HEK293T (cell line): ENCODE data around the gene PRDM10.

Experiments used
- CTCF ChIA-PET: fragments of 350-600 bp; formaldehyde crosslinking; extraction: SDS; loops from one replicate; lab custom pipeline; 2021; ENCODE audit warnings: antibody characterized with exemption, inconsistent platforms; lab: Yijun Ruan, JAX
- POLR2A ChIA-PET: fragments of 350-600 bp; formaldehyde crosslinking; extraction: SDS; loops from one replicate; lab custom pipeline; 2020; ENCODE audit warnings: antibody characterized with exemption, inconsistent platforms; lab: Yijun Ruan, JAX
- DNase-seq: peaks from one replicate; pipeline ENCODE4 v3.0.0; 2012; ENCODE audit warnings: mixed read lengths; ENCODE audit errors: extremely low spot score
- ARNT ChIP-seq: fragments of 450-650 bp; IDR thresholded peaks from 2 replicates; pipeline ENCODE4 v1.6.1; 2017; ENCODE audit warnings: mild to moderate bottlenecking
- BHLHE40 ChIP-seq: fragments of 450-650 bp; IDR thresholded peaks from 2 replicates; pipeline ENCODE4 v1.6.1; 2016; ENCODE audit warnings: mild to moderate bottlenecking, moderate library complexity, borderline replicate concordance
- CTBP1 ChIP-seq: fragments of 450-650 bp; IDR thresholded peaks from 2 replicates; pipeline ENCODE4 v1.6.1; 2016; ENCODE audit warnings: borderline replicate concordance
- ELF4 ChIP-seq: fragments of 450-650 bp; IDR thresholded peaks from 2 replicates; pipeline ENCODE4 v1.6.1; 2017; ENCODE audit warnings: antibody characterized with exemption
- FOXA1 ChIP-seq: fragments of 450-650 bp; IDR thresholded peaks from 2 replicates; pipeline ENCODE4 v1.6.1; 2016; ENCODE audit warnings: mild to moderate bottlenecking
- FOXK2 ChIP-seq: fragments of 450-650 bp; IDR thresholded peaks from 2 replicates; pipeline ENCODE4 v1.6.1; 2016; ENCODE audit warnings: mild to moderate bottlenecking
- FOXM1 ChIP-seq: fragments of 450-650 bp; IDR thresholded peaks from 2 replicates; pipeline ENCODE4 v1.6.1; 2017; ENCODE audit warnings: mild to moderate bottlenecking, borderline replicate concordance
- HDGF ChIP-seq: fragments of 450-650 bp; IDR thresholded peaks from 2 replicates; pipeline ENCODE4 v1.6.1; 2017; ENCODE audit warnings: antibody characterized with exemption, borderline replicate concordance
- L3MBTL2 ChIP-seq: fragments of 450-650 bp; conservative IDR thresholded peaks from 2 replicates; pipeline ENCODE4 v1.6.1; 2016; ENCODE audit warnings: mild to moderate bottlenecking
- LEF1 ChIP-seq: fragments of 450-650 bp; IDR thresholded peaks from 2 replicates; pipeline ENCODE4 v1.6.1; 2017; ENCODE audit warnings: mild to moderate bottlenecking, borderline replicate concordance
- NFRKB ChIP-seq: fragments of 450-650 bp; IDR thresholded peaks from 2 replicates; pipeline ENCODE4 v1.6.1; 2016; ENCODE audit warnings: mild to moderate bottlenecking, moderate library complexity
- SP1 ChIP-seq: fragments of 450-650 bp; IDR thresholded peaks from 2 replicates; pipeline ENCODE4 v1.6.1; 2017
- SUZ12 ChIP-seq: fragments of 450-650 bp; IDR thresholded peaks from 2 replicates; pipeline ENCODE4 v1.6.1; 2016; ENCODE audit warnings: mild to moderate bottlenecking
- TARDBP ChIP-seq: fragments of 450-650 bp; IDR thresholded peaks from 2 replicates; pipeline ENCODE4 v1.6.1; 2016
- ZNF384 ChIP-seq: fragments of 450-650 bp; IDR thresholded peaks from 2 replicates; pipeline ENCODE4 v1.6.1; 2016
- TF ChIP-seq, protein P1 (sequence below): fragments of 450-650 bp; IDR thresholded peaks from 2 replicates; pipeline ENCODE4 v1.6.1; 2016

PRDM10 gene

DNA sequence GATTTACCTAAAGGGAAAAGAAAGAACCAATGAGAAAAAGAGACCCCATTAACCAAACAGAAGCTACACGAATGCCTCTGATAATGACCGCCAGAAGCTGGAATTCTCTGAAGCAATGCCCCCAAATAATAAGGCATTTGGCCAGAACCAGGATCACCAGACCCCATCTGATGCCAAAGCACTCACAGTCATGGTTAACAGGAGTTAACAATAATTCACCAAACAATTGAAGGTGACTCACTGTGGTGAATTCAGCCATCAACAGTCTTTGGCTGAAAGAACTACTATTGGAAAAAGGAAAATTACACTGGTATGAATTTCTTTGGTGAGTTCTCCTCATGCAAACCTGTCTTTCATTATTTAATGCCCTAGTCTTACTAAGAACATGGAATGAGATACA is 85.4 kb downstream of the PRDM10 start:
- TF ChIP-seq, protein P1, sequence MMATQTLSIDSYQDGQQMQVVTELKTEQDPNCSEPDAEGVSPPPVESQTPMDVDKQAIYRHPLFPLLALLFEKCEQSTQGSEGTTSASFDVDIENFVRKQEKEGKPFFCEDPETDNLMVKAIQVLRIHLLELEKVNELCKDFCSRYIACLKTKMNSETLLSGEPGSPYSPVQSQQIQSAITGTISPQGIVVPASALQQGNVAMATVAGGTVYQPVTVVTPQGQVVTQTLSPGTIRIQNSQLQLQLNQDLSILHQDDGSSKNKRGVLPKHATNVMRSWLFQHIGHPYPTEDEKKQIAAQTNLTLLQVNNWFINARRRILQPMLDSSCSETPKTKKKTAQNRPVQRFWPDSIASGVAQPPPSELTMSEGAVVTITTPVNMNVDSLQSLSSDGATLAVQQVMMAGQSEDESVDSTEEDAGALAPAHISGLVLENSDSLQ = no peak
- no peak for TF ChIP-seq ARNT
- TF ChIP-seq FOXA1 = no peak
- TF ChIP-seq LEF1 = no peak
- TF ChIP-seq ELF4 = no peak
- TF ChIP-seq HDGF = no peak
- TF ChIP-seq CTBP1 = no peak
- no peak for TF ChIP-seq L3MBTL2
- TF ChIP-seq TARDBP = no peak
- no peak for TF ChIP-seq FOXM1
- no peak for TF ChIP-seq FOXK2
- TF ChIP-seq ZNF384 = no peak
- TF ChIP-seq NFRKB = no peak
- no peak for TF ChIP-seq SP1
- no peak for TF ChIP-seq BHLHE40
- no peak for TF ChIP-seq SUZ12
- ChIA-PET CTCF (no interaction called here), POLR2A (no interaction called here)
- no peak for DNase-seq

DNA sequence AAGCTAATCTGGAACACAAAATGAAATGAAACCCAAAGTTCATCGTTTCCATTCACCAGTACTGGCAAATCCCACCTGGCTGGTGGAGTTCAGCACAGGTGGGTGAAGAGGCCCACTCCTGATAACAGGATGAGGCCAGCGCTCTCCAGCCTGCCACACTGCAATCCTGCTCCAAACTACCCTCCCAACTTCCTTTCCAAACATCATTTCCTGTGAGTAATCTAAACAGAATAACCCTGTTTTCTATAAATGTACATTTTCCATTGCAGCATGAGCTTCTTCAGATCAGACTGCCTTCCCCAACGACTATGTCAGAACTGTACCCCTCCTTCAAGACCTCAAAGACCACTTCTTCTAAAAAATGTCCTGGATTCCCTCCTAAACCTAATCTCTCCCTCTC is 91.3 kb downstream of the PRDM10 start:
- ChIA-PET CTCF (no interaction called here), POLR2A (interaction anchor here (1.8 kb wide), 1 partner anchor 16 kb away, joined by 5 read pairs; the partner anchor contains the start of gene NFRKB)
- DNase-seq = no peak
- TF ChIP-seq SUZ12 = no peak
- no peak for TF ChIP-seq FOXM1
- TF ChIP-seq NFRKB = no peak
- no peak for TF ChIP-seq BHLHE40
- TF ChIP-seq, protein P1 = no peak
- TF ChIP-seq TARDBP = no peak
- no peak for TF ChIP-seq FOXA1
- TF ChIP-seq LEF1 = no peak
- no peak for TF ChIP-seq FOXK2
- TF ChIP-seq ARNT = no peak
- TF ChIP-seq L3MBTL2 = no peak
- TF ChIP-seq ELF4 = no peak
- TF ChIP-seq SP1 = no peak
- no peak for TF ChIP-seq HDGF
- no peak for TF ChIP-seq CTBP1
- no peak for TF ChIP-seq ZNF384

DNA sequence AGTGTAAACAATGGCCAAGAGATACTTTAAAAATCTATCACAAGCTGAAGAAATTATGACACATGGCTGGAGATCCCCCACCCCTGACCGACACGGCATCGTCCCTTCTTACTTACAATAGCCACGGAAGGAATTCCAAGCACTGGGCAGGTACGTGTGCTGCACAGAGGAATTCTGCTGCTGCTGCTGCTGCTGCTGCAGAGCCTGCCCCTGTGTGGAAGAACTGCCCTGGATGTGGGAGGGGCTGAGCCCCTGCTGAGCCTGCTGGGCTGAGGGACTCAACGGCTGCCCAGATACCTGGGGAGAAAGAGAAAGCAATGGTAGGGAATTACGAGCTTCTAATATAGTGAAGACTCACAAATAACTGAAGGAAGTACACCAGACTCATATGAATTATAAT is 92.3 kb downstream of the PRDM10 start:
- ChIA-PET CTCF (no interaction called here), POLR2A (interaction anchor here (1.8 kb wide), 1 partner anchor 15 kb away, joined by 5 read pairs; the partner anchor contains the start of gene NFRKB)
- DNase-seq = no peak
- TF ChIP-seq FOXK2 (no peak), SP1 (no peak), ELF4 (no peak), CTBP1 (no peak), LEF1 (no peak), L3MBTL2 (no peak), TARDBP (no peak), SUZ12 (no peak), NFRKB (no peak), BHLHE40 (no peak), ARNT (no peak), HDGF (no peak), ZNF384 (no peak), FOXA1 (no peak), FOXM1 (no peak)
- TF ChIP-seq, protein P1 = no peak

DNA sequence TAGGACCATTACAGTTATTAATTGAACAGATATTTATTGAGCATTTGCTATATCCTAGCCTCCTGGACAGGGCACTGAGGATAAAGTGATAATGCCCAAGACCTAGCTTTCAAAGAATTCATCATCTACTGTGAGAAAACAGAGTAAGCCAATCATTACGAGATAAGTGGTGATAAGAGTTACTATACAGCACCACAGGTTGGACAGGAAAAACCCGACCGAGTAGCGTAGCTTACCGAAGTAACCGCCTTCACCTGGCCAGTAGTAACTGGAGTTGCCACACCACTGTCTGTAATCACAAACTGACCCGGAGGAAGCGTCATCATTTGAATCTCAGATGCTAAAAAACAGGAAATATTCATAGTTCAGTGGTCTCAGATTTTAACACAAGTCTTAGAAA is 97.2 kb downstream of the PRDM10 start:
- POLR2A ChIA-PET = no interaction called here
- TF ChIP-seq NFRKB (no peak), LEF1 (no peak), FOXK2 (no peak), ZNF384 (no peak), BHLHE40 (no peak), FOXA1 (no peak), TARDBP (no peak), HDGF (no peak), L3MBTL2 (no peak), ARNT (no peak), FOXM1 (no peak), SP1 (no peak), ELF4 (no peak), SUZ12 (no peak)
- TF ChIP-seq, protein P1 = no peak
- CTCF ChIA-PET = no interaction called here
- DNase-seq = no peak

DNA sequence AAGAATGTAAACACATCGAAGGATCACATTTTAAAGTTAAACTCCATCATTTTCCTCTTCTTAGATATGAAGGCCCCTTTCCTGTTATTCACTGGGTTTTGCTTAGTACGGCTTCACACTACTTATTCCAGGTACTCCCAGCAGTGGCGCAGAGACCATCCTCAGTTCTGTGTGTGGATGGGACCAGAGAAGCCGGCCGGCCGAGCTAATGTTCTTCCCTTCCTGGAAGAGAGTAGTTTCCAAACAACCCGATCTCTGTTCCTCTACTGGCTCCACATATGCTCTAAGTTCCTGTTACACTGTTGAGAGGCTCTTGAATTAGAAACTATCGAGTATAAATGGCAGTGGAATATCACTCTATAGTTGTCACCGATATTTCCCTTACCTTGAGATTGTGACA is 106.6 kb downstream of the PRDM10 start:
- no peak for DNase-seq
- no peak for TF ChIP-seq SUZ12
- no peak for TF ChIP-seq FOXM1
- TF ChIP-seq, protein P1 = no peak
- TF ChIP-seq LEF1 = no peak
- CTCF ChIA-PET = interaction anchor here (0.9 to 2.1 kb wide), 2 partner anchors 14 to 236 kb away, joined by 4 to 6 read pairs; no protein-coding TSS in a partner anchor
- POLR2A ChIA-PET = interaction anchor here (0.8 to 1.1 kb wide), 3 partner anchors 8 to 15 kb away, joined by 3 to 5 read pairs (median 4); no protein-coding TSS in a partner anchor
